Prostate gland (tissue), 2 donors: ENCODE data around the gene GDF15. TPM values are rescaled to one million over a fixed set of nuclear protein-coding genes. Genes with fewer than 3 reads are reported as not detected.
"Not testable (repeated sequence)": the region's sequence is repeated elsewhere in the genome, so short reads cannot be mapped to it uniquely, and the experiment has no call there.

Source experiments
- DNase-seq: peaks from one replicate; pipeline ENCODE4 v3.0.0-alpha.2; 2019; ENCODE audit warnings: low spot score
- H3K27ac ChIP-seq, 2 donors: fragments of 200-600 bp; sonication (generic); 2 replicates each; pipeline ENCODE4 v1.5.1; 2017 to 2019
- H3K27me3 ChIP-seq: fragments of 200-600 bp; sonication (generic); replicated peaks from 2 replicates; pipeline ENCODE4 v1.5.1; 2019; ENCODE audit not compliant: insufficient read depth
- H3K36me3 ChIP-seq, 2 donors: fragments of 200-600 bp; sonication (generic); 1 replicate in 1 of 2; 2 replicates in 1 of 2; pipeline versions ENCODE4 v1.5.1 to v1.8.1; 2017 to 2019
- H3K4me1 ChIP-seq: fragments of 200-600 bp; sonication (generic); replicated peaks from 2 replicates; pipeline ENCODE4 v1.5.1; 2019
- H3K4me3 ChIP-seq, 2 donors: fragments of 200-600 bp; sonication (generic); 2 replicates each; pipeline ENCODE4 v1.5.1; 2017 to 2019
- H3K9me3 ChIP-seq: fragments of 200-600 bp; sonication (generic); 2 replicates; pipeline ENCODE4 v1.5.1; 2017
- POLR2A ChIP-seq: fragments of 450-650 bp; IDR thresholded peaks from one replicate; pipeline ENCODE4 v1.6.1; 2016; ENCODE audit warnings: antibody characterized with exemption, mild to moderate bottlenecking
- POLR2AphosphoS5 ChIP-seq: sonication (generic); formaldehyde crosslinking; IDR thresholded peaks from one replicate; pipeline ENCODE4 v1.6.1; 2017; ENCODE audit warnings: antibody characterized with exemption
- WGBS: methylation state at CpG from one replicate; pipeline ENCODE4 v1.1.5; 2018; 5-methylcytosine and 5-hydroxymethylcytosine counted together
- intact Hi-C: fragments of 100-400 bp; cut with DNase I; formaldehyde crosslinking; loops from one replicate; pipeline ENCODE4 v1.14.2; 2022
- total RNA-seq, 2 donors: library from RNA; depleted of rRNA; stranded (reverse); fragments of >200 nt; gene quantifications; one replicate each; pipeline ENCODE4 v1.1.0, GENCODE V29; 2016
- TF ChIP-seq, protein P1 (sequence below), 4 experiments: fragments of 200-600 bp in 2 of 4; fragments of 450-650 bp in 2 of 4; sonication (generic) in 2 of 4; IDR thresholded peaks; 1 replicate in 3 of 4; 2 replicates in 1 of 4; pipeline ENCODE4 v1.5.1; 2016 to 2019; ENCODE audit warnings: antibody characterized with exemption in 4 of 4, mild to moderate bottlenecking in 2 of 4, moderate library complexity in 2 of 4

GDF15 gene
- total RNA-seq, 2 donors from 2014 or later: 49.6 to 136 TPM

- Histone ChIP-seq H3K9me3 (no peaks in the 10 kb centered on the region), H3K36me3 (no peaks in the 10 kb centered on the region), H3K27me3 (no peaks in the 10 kb centered on the region), H3K27ac (no peak overlapping the region), H3K4me3 (no peak overlapping the region), H3K4me1 (no peaks in the 10 kb centered on the region)
- WGBS: 87% methylated on average over 17 of the region's 17 CpGs
- intact Hi-C loops: loop anchor here (2.0 kb wide), 1 partner anchor 63 kb away; no protein-coding TSS in a partner anchor
- DNase-seq: no peak
- TF ChIP-seq, protein P1, sequence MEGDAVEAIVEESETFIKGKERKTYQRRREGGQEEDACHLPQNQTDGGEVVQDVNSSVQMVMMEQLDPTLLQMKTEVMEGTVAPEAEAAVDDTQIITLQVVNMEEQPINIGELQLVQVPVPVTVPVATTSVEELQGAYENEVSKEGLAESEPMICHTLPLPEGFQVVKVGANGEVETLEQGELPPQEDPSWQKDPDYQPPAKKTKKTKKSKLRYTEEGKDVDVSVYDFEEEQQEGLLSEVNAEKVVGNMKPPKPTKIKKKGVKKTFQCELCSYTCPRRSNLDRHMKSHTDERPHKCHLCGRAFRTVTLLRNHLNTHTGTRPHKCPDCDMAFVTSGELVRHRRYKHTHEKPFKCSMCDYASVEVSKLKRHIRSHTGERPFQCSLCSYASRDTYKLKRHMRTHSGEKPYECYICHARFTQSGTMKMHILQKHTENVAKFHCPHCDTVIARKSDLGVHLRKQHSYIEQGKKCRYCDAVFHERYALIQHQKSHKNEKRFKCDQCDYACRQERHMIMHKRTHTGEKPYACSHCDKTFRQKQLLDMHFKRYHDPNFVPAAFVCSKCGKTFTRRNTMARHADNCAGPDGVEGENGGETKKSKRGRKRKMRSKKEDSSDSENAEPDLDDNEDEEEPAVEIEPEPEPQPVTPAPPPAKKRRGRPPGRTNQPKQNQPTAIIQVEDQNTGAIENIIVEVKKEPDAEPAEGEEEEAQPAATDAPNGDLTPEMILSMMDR (IDR thresholded peaks at IDR 0.05): no peak
- TF ChIP-seq POLR2A: no peak
- TF ChIP-seq POLR2AphosphoS5: no peak
Observed at GRCh38 chr19:18348171-18348570, 37.8 kb upstream of the GDF15 start.

GRCh38 chr19:18348818-18349339, 37.1 kb upstream of the GDF15 start:
- H3K4me3 ChIP-seq, DNase-seq, H3K27ac ChIP-seq, H3K27me3 ChIP-seq, H3K9me3 ChIP-seq, H3K36me3 ChIP-seq, H3K4me1 ChIP-seq: not testable (repeated sequence)
- WGBS: 88% methylated on average over 6 of the region's 6 CpGs
- intact Hi-C loops: loop anchor here (2.0 kb wide), 1 partner anchor 62 kb away; no protein-coding TSS in a partner anchor

DNA sequence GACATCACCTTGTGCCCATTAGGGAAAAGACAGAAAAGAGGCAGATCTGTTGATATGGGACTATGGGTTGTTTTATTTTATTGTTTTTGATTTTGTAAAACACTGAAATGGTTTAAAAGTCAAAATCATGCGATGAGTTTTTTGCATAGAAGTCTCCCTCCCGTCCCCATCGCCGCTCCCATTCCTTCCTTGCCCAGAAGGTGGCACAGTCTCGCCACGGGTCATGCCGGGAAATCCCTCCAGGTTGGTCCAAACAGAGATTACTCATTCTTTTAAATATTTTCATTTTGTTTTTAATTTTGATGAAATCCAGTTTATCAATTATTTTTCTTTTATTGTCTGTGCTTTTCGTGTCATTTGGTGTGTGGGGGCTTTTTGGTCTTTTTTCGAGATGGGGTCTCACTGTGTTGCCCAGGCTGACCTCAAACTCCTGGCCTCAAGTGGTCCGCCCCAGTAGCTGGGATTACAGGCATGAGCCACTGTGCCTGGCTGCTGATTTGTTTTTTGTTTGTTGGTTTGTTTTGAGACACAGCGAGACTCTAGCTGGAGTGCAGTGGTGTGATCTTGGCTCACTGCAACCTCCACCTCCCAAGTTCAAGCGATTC, 36.3 kb upstream of the GDF15 start:
- DNase-seq: peak; percentile 42

DNA sequence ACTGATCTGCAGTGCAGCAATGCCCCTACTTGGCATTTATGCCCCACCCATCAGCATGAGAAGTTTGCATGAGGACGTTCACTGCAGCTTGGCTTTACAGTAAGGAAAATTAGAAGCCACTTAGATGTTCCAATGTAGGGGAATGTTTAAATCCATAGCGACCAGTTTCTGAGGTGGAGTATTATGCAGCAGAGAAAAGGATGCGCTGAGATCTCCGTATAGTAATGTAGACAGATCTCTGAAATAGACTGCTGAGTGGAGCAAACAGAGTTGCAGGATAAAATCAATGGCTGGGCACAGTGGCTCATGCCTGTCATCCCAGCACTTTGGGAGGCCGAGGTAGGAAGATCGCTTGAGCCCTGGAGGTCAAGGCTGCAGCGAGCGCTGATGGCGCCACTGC, 35.5 kb upstream of the GDF15 start:
- intact Hi-C loops: no loop called here
- no peaks in the 10 kb centered on the region for H3K27me3 ChIP-seq
- no peaks in the 10 kb centered on the region for H3K4me1 ChIP-seq
- WGBS: 87% methylated on average over 9 of the region's 9 CpGs
- no peak for TF ChIP-seq POLR2A
- TF ChIP-seq, protein P1 (IDR thresholded peaks at IDR 0.05): no peak
- TF ChIP-seq POLR2AphosphoS5: no peak
- no peaks in the 10 kb centered on the region for H3K9me3 ChIP-seq
- DNase-seq: no peak
- H3K36me3 ChIP-seq: no peaks in the 10 kb centered on the region
- no peak overlapping the region for H3K4me3 ChIP-seq
- no peak overlapping the region for H3K27ac ChIP-seq

More for the DNA sequence above, 36.3 kb upstream of the GDF15 start:
- Histone ChIP-seq H3K27ac (no peak overlapping the region), H3K27me3 (no peaks in the 10 kb centered on the region), H3K36me3 (no peaks in the 10 kb centered on the region), H3K4me1 (no peaks in the 10 kb centered on the region), H3K4me3 (no peak overlapping the region), H3K9me3 (no peaks in the 10 kb centered on the region)
- WGBS: 44% methylated on average over 12 of the region's 12 CpGs
- intact Hi-C loops: loop anchor here (2.0 kb wide), 1 partner anchor 61 kb away; no protein-coding TSS in a partner anchor
- TF ChIP-seq, protein P1 (IDR thresholded peaks at IDR 0.05): peak in 3 of 4 experiments; percentile 74 to 92 (median 85)
- TF ChIP-seq POLR2A (no peak), POLR2AphosphoS5 (peak; percentile 47)

- no peak for TF ChIP-seq POLR2AphosphoS5
- TF ChIP-seq, protein P1 (IDR thresholded peaks at IDR 0.05): no peak
- TF ChIP-seq POLR2A: no peak
- H3K36me3 ChIP-seq: no peaks in the 10 kb centered on the region
- intact Hi-C loops: no loop called here
- no peak overlapping the region for H3K27ac ChIP-seq
- WGBS: 92% methylated on average over 7 of the region's 7 CpGs
- peaks cover 3% of the 10 kb centered on the region for H3K4me1 ChIP-seq
- H3K27me3 ChIP-seq: no peaks in the 10 kb centered on the region
- H3K9me3 ChIP-seq: no peaks in the 10 kb centered on the region
- no peak for DNase-seq
- no peak overlapping the region for H3K4me3 ChIP-seq
Observed at GRCh38 chr19:18351544-18351943, 34.4 kb upstream of the GDF15 start.
